Head of caudate nucleus (tissue), 42 donors: ENCODE results near the gene ADCYAP1.

Source experiments
- DNase-seq, 42 donors: peaks; one replicate each; pipeline versions ENCODE4 v3.0.0 to v3.0.0-alpha.2; 2020 to 2021; ENCODE audit warnings: mixed read lengths in 7 of 42
- intact Hi-C: fragments of 100-400 bp; cut with DNase I; formaldehyde crosslinking; loops from one replicate; pipeline ENCODE4 v1.15.0; 2022

The ADCYAP1 gene

GRCh38 chr18:950882-951495 lies 46.3 kb downstream of the ADCYAP1 start:
- intact Hi-C loops: no loop called here
- DNase-seq: no peak

DNA sequence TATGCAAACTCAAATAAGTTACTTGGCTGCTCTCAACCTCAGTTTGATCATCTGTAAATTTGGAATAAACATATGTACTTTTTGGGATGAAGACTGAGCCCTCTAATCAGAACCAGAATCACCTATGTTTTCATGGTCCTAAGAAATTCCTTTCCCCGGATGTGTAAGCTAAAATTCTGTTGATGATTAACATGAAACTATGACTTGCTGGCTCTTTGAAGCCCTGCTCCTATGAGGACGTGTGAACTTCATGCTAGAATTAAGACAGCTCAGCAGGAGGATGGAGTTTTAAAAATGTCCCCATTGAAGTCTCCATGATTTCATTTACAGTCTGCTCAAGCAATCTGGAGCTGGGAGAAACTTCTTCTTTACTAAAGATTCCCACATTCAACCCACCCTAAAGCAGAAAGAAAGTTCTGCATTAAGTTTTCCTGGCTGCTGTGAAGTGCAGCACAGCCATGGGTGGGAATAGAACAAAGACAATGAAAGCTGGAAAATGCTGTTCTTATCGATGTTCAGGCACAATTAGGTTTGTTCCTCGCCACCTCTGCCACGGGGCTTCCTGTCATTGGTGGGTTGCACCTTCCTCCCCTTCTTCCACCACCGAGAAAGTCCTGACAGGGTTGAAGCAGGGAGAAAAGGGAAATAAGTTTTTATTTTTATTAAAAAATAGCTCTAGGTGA lies 50.9 kb downstream of the ADCYAP1 start:
- intact Hi-C loops: no loop called here

GRCh38 chr18:957829-958228 lies 53.2 kb downstream of the ADCYAP1 start:
- intact Hi-C loops: no loop called here
- DNase-seq: no peak

More for the DNA sequence above, 50.9 kb downstream of the ADCYAP1 start:
- DNase-seq: no peak

DNA sequence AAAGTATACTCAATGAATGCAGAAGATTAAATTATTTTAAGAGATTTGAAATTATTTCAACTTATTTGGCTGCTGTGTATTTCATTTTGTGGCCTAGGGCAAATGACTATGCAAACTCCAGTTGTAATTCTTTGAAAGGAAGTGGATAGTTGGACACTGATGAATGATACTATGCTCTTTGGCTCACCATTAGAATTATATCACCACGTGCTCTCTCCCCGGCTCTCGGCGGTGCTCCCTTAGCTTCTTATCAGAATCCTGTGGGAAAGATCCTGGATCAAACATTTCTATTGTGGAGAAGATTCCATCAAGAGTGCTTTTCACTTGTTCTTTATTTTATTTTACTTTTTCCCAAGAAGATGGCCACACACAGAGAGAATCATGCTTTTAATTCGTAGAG lies 55.2 kb downstream of the ADCYAP1 start:
- intact Hi-C loops: no loop called here
- no peak for DNase-seq
